HG03432 (cell line): ENCODE data around the gene MORC4.
A peak's percentile ranks its signal among the peaks of the same experiment; 100 is the strongest.
"Not testable (repeated sequence)": the region's sequence is repeated elsewhere in the genome, so short reads cannot be mapped to it uniquely, and the experiment has no call there.

Experiments used
- ATAC-seq: cut with Tn5 transposase; IDR thresholded peaks from one replicate; pipeline ENCODE4 v1.9.1; 2021; ENCODE audit warnings: mild to moderate bottlenecking, moderate library complexity; ENCODE audit not compliant: unreplicated experiment

MORC4 gene

DNA sequence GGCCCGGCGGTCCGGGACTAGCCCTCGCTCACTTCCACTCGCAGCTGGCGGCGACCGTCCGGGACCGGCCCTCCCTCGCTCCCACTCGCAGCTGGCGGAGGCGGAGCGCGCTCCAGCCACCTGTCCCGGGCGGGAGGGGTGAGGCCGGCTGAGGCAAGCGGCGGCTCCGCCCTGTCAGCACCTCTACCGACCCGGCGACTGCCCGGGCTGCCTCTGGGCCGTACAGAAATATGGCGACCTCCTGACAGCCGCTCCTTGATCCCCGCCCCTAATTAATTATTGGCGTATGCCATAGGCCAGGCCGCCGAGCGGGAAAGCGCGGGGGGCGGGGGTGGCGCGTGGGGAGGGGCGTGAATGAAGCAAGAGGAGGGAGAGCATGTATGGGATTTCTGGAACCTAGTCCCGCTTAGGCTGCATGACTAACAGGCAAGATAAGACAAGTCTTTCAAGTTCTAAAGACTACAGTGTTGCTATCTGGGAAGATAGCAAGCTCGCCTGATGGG, at the start of gene MORC4:
Gene MORC4, minus strand, starts transcription at position 200 of the 503 bp plus-strand sequence. CDS start 243 bp downstream, outside the sequence.
- ATAC-seq: peak; percentile 87

DNA sequence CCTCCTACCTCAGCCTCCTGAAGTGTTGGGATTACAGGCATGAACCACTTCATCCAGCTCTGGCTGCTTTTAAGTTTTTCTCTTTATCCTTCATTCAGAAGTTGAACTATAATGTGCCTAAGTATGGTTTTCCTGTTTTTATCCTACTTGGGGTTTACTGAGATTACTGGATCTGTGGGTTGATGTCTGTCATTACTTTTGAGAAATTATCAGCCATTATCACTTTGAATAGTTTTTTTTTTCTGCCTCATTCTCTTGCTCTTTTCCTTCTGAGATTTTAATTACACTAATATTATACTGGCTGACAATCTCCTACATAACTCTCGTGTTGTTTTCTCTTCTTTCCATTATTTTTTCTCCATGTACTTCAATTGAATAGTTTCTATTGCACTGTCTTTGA, 47.6 kb upstream of the MORC4 start:
- no peak for ATAC-seq

DNA sequence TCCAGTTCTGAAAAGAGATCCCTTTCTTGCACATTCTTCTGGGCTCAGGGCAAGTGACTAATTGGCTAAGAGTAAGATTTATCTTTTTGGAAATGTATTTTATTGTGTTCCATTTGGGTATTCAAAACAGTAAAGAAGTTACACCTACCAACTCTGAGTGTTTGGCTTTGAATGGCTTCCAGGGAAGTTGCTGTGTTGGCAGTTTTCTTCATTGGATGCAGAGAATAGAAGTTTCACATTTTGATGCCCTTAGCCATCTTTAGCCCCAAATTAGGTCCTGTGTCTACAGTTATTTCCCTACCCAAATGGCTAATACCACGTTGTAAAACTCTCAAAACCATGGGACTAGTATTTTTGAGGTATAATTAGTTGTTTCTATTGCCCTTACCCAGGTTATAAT, 29.7 kb upstream of the MORC4 start:
- ATAC-seq: no peak

DNA sequence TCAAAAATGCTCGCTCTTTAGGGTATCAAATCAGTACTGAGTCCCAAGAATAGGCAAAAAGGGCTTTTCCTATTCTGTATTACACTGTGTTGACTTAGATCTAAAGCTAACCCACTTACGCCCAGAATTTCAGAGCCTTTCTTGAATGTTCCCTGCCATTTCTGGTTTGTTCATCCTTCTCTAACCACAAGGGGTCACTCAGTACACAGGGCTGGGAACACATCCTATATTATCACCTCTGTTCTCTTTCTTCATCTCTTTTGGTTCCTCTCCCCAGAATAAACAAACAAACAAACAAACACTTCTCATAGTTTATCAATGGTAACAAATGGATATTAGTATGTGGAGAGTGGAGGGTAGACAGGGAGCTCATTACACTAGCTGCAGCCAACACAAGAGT, 25.5 kb upstream of the MORC4 start:
- ATAC-seq: no peak

DNA sequence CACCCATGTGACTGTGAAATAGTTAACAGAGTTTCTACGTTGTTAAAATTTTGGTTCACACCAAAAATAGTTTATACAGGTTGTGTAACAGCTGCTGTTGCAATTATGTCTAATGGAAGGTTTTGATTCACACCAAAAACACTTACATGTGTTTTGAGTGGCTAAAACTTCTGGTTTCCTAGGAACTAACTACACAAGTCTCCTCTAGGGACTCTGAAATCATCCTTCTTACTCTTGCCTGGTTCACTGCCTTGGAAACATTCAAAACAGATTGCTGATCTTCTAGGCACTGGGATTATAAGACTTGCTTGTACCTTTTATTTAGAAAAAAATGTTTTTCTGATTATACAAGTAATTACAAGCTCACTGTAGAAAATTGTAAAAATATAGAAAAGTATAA, 14.9 kb upstream of the MORC4 start:
- no peak for ATAC-seq

DNA sequence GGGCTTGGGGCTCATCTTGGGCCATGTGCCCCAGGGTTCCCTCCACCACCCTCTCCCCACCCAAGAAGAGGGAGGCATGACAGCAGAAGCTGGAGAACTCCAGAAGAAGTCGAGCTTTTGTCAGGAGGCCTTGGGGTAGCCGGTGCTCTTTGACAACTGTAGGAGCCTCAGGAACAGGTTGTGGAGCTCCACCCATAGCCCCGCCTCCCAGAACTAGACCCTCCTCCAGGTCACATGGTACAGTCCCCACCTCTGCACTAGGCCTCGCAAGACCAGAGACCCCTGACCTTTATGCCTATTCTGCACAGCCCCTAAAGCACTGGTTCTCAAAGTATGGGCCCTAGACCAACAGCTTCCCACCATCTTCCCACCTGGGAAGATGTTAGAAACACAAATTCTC, 8.0 kb upstream of the MORC4 start:
- ATAC-seq: no peak

DNA sequence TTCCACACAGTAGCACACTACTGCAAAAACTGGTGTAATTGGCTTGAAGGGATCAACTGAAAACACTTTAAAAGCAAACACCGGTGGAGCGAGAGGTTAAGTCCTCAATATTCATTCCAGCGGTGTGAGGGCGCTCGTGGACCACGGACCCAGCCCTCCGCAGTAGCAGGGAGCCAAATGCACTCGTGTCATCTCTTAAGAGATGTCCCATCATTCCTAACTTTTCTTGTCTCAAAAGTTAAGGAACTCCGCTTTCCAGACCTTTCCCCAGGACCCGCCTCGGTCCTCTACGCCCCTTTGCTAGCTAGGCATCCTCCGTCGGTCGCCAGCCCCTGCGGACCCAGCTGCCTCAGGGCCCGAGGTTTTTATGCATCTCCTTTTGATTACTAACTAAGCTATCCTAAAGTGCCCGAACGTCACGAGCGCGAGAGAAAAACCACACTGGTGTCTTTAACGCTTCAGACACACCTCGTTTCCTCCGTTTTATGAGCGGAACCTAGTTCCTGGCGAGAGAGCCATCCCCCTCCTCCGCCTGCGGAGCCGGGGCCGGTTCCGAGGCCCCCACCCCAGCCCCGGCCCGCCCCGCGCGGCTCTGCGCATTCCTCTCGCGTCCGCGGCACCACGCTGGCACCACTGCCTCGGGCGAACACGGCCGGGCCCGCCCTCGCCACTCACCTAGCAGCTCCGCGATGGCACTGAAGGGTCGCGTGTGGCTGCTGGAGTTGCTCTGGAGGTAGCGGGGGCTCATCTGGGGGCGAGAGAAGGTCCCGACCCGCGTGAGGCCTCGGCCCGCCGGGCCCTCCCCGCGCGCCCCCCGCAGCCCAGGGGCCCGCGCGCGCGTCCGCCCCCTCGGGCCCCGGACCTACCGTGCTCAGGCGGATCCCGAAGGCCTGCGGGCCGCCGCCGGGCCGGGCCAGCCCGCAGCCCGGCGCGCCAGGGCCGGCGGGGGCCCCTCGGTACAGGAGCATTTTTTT, 723 bp downstream of the MORC4 start:
- peak; percentile 62 for ATAC-seq

DNA sequence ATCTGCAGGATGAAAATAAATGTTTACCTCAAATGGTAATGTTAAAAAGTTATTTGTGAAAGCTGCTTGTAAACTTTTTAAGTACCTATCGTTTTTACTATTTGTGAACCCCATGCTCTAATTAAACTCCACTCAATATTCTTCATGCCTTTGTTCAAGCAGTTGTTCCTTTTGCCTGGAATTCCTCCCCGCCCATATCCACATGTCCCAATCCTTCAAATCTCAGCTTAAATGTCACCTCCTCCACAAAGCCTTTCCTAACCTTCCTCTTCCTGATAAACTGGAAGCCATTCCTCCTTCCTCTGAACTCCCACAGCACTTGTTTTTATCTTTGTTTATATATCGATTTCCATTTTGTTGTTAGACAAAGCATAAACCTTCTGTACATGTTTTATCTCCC, 2.4 kb downstream of the MORC4 start:
- no peak for ATAC-seq

DNA sequence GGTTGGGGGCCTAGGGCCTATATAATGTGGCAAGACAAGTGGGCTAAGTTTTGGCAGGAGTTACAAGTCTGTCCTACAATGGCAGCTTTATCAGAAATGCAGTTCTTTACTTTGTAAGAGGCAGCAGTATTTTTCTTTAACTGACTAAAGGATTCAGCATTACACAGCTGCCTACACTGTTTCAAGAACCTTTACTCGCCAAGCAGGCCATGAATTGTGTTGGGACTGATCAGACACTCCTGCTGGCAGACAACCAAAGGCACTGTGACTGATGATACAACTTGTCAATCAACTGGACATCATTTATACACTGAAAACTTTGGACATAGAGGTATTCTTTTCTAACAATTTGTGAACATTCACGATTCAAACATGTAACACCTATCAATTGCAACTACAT, 4.3 kb downstream of the MORC4 start:
- ATAC-seq: no peak

DNA sequence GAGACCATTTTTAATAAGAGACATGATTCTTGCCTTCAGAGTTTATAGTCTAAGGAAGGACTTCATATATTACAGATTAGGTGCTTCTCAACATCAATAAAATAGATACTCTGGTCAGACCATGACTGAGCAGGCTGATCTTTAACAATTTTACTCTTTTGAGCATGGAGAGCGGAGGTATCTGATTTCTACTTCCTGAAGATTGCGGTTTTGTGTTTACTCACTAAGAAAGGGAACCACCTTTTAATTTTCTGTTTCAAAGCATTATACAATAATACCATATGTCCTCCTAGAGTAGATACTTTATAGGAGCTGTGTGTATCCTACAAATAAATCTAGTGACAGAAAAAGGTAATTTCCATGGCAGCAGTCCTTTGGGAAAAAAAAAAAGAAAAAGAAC, 12.5 kb downstream of the MORC4 start:
- ATAC-seq: peak; percentile 45

DNA sequence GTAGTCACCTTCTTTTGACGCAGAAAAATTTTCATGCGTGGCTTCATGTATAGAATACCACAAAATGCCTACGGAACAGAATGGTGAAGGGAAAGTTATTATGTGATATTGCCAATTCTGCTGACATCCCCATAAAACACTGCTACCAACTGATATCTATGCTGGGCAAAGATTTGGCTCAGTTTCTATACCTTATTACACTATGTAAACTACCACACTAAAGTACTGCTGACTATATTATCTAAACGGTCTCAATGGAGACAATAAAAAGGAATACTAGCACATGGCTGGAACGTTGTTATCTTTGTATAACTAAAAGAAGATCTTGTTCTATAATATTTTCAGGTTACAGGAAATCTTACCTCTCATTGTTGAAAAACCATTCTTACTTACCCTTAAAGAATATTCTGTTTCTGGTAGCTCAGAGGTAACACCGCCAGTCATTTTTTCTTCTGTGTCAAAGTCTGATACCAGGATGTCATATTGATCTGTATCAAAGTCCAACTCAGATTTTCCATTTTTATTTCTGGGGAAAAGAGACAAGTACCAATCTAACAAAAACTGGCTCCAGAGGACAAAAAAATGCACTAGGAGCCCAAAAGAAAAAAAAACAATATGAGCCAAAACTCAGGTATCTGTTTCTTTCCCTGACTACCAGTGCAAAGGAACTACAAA, 18.9 kb downstream of the MORC4 start:
- ATAC-seq: no peak

DNA sequence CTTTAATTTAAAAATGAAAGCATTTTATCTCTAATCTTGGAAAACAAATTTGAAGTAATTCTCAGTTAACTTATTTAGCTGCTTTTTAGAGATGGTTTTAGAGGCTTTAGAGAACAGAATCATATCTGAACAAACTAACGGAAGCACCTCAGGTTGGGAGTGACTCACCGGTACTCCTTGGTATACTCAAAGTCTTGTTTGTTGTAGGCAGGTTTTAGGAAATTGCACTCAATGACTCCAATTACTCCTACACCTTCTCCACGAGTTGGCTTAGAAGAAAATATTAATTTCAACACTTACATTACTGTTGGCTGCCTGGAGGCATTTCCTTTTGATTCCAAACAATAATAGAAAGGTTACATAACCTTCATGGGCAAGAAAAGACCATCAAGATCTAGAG, 23.6 kb downstream of the MORC4 start:
- no peak for ATAC-seq

DNA sequence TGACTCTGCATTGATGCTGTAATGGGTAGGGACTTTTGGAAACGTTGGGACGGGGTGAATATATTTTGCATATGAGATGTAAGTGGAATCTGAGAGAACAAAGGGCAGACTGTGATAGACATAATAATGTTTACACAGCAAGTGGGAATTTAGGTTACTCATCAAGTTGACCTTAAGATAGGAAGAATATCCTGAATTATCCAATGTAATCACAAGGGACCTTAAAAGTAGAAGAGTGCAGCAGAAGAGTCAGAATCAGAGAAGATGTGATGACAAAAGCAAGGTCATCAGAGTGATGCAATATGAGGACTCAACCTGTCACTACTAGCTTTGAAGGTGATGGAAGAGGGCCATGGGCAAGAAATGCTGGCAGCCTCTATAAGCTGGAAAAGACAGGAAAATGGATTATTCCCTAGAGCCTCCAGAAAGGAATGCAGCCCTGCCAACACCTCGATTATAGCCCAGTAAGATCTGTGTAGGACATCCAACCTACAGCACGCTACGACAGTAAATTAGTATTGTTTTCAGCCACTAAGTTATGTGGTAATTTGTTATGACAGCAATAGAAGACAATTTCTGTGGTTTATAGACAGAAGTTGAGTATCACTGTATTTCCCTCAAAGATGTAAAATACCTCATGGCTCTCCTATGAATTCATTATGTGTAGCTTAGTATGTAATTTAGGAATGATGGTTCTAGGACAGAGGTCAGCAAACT, 26.4 kb downstream of the MORC4 start:
- ATAC-seq: no peak

DNA sequence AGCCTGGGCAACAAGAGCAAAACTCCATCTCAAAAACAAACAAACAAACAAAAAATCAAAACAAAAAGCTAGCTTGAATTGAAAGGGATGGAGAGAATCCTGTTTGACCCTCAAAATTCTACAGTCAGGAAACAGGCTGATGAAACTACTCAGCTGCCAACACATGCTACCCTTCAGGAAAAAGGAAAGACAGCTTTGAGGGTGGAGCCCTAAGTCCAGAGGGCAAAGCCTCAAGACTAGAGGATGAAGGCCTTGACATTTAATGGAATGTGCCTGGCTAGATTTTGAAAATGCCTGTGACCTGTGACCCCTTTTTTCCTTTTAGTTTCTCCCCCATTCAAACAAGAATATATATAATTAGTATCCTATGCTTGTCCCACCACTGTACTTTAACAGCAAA, 27.1 kb downstream of the MORC4 start:
- no peak for ATAC-seq

DNA sequence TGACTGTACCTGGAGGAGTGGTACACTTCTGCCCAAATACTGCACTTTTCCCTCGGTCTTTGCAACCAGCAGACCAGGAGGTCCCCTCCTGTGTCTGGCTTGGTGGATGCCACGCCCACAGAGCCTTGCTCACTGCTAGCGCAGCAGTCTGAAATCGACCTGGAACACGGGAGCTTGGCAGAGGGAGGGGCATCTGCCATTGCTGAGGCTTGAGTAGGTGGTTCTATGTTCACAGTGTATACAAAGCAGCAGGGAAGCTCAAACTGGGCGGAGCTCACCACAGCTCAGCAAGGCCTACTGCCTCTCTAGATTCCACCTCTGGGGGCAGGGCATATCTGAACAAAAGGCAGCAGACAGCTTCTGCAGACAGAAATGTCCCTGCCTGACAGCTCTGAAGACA, 33.5 kb downstream of the MORC4 start:
- not testable (repeated sequence) for ATAC-seq

DNA sequence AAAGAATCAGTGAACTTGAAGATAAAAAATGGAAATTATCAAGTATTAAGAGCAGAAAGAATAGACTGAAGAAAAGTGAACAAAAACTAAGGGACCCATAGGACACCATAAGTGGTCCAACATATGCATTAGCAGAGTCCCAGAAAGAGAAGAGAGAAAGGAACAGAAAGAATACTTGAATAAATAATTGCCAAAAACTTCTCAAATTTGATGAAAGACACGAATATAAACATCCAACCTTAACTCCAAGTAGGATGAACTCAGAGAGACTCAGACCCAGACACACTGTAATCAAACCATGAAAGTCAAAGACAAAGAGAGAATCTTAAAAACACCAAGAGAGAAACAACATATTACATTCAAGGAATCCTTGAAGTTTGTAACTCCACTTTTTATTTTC, 35.7 kb downstream of the MORC4 start:
- ATAC-seq: no peak

DNA sequence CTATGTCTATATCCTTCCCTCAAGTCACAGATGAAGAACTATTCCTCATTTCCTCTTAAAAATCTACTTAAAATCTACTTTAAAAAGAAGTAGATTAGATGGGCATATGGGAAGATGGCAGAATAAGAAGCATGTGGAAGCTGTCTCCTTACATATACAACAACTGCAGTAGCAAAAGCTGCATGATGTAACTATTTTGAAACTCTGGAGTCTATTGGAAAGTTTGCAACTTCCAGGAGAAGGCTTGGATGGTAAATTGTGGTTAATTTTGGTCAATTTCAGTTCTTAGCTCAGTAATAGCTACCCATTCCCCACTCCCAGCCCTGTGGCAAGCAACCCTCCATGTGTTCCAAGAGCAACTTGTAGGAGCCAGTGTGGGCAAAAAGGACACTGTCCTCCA, 36.9 kb downstream of the MORC4 start:
- no peak for ATAC-seq

DNA sequence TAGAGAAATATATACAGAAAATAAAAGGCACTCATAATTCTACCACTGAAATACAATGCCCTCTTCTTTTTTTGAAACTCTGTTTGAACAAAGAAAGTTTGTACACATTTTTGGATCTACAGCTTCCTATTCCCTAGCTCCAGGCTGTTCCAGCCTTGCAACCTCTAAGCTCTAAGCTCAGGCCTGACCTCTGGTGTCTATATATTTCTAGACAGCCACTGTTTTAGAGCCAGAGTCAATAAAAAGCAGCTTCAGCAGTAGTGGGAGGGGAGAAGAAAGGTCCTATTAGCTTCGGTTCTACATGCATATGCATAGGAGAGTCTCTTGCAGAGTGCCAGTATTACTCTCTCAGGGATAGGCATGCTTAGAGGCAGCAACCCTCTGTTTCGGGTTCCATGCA, 40.1 kb downstream of the MORC4 start:
- ATAC-seq: no peak

DNA sequence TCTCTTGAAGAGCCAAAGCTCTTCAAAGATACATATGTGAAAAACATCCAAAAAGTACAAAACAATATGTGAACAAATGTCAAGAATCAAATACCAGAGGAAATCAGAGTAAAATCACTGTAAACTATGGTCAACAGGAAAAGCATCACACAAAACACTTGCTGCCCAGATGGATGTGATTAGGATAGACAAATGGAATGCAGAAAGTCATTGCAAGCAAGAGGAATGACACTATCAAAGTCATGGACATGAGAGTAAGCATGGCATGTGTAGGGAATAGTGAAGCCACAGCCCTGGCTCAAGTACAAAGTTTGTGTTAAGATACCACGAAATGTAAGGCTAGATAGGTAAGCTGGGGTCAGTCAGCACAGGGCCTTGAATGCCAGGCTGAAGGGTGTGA, 42.2 kb downstream of the MORC4 start:
- no peak for ATAC-seq

DNA sequence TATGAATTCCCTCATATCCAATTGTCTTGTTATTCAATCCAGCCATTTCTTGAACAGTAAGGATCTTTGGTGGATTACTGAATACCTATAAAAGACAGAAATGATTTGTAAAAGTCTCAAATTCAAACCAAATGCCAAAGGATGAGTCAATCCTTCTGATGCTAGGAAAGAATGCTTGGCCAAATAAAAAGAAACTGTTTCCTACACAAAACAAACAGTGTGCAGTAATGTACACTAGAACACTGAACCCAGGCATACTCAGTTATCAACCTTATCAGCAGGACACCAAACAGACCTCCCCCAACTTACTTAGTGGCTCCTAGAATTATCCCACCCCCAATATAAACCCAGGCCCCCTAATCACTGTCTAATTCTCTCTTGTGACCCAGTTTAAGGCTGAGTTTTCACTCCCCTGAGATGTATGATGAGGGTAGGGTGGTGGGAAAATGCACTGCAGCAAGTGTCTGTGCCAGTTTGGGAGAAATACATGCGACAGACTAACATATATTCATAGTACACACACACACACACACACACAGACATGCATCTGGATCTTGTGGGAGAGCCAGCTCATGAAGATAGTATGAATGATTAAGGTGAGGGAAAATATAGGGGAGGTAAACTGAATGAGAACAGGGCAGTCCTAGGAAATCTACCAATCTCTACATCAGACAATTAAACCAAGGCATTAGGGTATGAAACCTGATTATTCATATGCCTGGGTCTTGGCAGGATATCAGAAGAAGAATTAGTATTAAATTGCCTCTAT, 44.8 kb downstream of the MORC4 start:
- ATAC-seq: no peak

DNA sequence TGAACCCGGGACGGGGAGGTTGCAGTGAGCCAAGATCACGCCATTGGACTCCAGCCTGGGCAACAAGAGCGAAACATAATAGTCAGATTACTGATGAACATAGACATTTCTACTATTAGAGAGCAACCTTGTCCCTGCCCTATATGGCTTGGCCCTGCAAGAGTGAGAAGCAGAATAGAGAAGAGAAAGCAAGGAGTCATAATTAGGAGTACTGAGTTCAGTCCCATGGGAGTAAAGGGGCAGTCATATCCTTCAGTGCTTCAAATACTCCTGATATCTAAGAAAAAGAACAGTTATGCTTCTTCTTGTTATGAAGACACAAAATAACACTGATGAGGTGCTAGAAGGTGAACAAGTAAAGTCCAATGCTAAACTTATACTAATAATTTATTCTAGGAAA, 46.0 kb downstream of the MORC4 start:
- ATAC-seq: peak; percentile 58
